H9 (cell line): Measurements from ENCODE around the gene ANO3. TPM values are rescaled to one million over a fixed set of nuclear protein-coding genes. Genes with fewer than 3 reads are reported as not detected.

Experiments
- DNase-seq: peaks from one replicate; pipeline ENCODE4 v3.0.0-alpha.2; 2017
- H2AFZ ChIP-seq: one replicate; pipeline ENCODE4 v1.6.1; 2013; ENCODE audit warnings: mild to moderate bottlenecking, low read length, control low read depth, moderate library complexity
- H2AK5ac ChIP-seq: 2 replicates; pipeline ENCODE4 v1.6.1; 2013; ENCODE audit warnings: low read length, control low read depth, mixed read lengths; ENCODE audit not compliant: insufficient read length
- H2BK120ac ChIP-seq: one replicate; pipeline ENCODE4 v1.6.1; 2013; ENCODE audit warnings: low read depth, mild to moderate bottlenecking, low read length, control low read depth, inconsistent platforms; ENCODE audit not compliant: poor library complexity, severe bottlenecking
- H2BK12ac ChIP-seq: 2 replicates; pipeline ENCODE4 v1.6.1; 2013; ENCODE audit warnings: low read length, control low read depth, mixed read lengths, low read depth; ENCODE audit not compliant: insufficient read length
- H2BK15ac ChIP-seq: 2 replicates; pipeline ENCODE4 v1.6.1; 2013; ENCODE audit warnings: low read depth, low read length, control low read depth
- H2BK20ac ChIP-seq: one replicate; pipeline ENCODE4 v1.6.1; 2013; ENCODE audit warnings: low read depth, mild to moderate bottlenecking, low read length, control low read depth, inconsistent platforms; ENCODE audit not compliant: poor library complexity, severe bottlenecking
- H2BK5ac ChIP-seq: 2 replicates; pipeline ENCODE4 v1.6.1; 2013; ENCODE audit warnings: low read length, control low read depth, mixed read lengths; ENCODE audit not compliant: insufficient read length
- H3K14ac ChIP-seq: 2 replicates; pipeline ENCODE4 v1.6.1; 2013; ENCODE audit warnings: low read length, control low read depth; ENCODE audit not compliant: insufficient read depth
- H3K18ac ChIP-seq: 2 replicates; pipeline ENCODE4 v1.6.1; 2013; ENCODE audit warnings: low read depth, mild to moderate bottlenecking, mixed read lengths, low read length, control low read depth; ENCODE audit not compliant: insufficient read length
- H3K23ac ChIP-seq: 2 replicates; pipeline ENCODE4 v1.6.1; 2013; ENCODE audit warnings: low read length, control low read depth, mixed read lengths, low read depth; ENCODE audit not compliant: insufficient read length
- H3K23me2 ChIP-seq: 2 replicates; pipeline ENCODE4 v1.6.1; 2013; ENCODE audit warnings: low read depth, mild to moderate bottlenecking, mixed read lengths, low read length, control low read depth; ENCODE audit not compliant: insufficient read length, poor library complexity, severe bottlenecking
- H3K27ac ChIP-seq: 2 replicates; pipeline ENCODE4 v1.5.1; 2013; ENCODE audit warnings: low read length, control low read depth, mixed read lengths, low read depth; ENCODE audit not compliant: insufficient read length
- H3K27me3 ChIP-seq: 2 replicates; pipeline ENCODE4 v1.6.1; 2013; ENCODE audit warnings: low read length, control low read depth, inconsistent platforms; ENCODE audit not compliant: insufficient read depth
- H3K4ac ChIP-seq: 2 replicates; pipeline ENCODE4 v1.6.1; 2013; ENCODE audit warnings: low read depth, mild to moderate bottlenecking, control low read depth, inconsistent platforms, low read length, moderate library complexity
- H3K4me1 ChIP-seq: 2 replicates; pipeline ENCODE4 v1.6.1; 2013; ENCODE audit warnings: low read length, control low read depth, inconsistent platforms; ENCODE audit not compliant: insufficient read depth
- H3K4me2 ChIP-seq: 2 replicates; pipeline ENCODE4 v1.6.1; 2013; ENCODE audit warnings: low read length, control low read depth, mixed read lengths; ENCODE audit not compliant: insufficient read length, insufficient read depth
- H3K56ac ChIP-seq: 2 replicates; pipeline ENCODE4 v1.6.1; 2013; ENCODE audit warnings: low read depth, mild to moderate bottlenecking, mixed read lengths, low read length, control low read depth; ENCODE audit not compliant: insufficient read length
- H3K79me1 ChIP-seq: 2 replicates; pipeline ENCODE4 v1.6.1; 2013; ENCODE audit warnings: low read depth, mild to moderate bottlenecking, moderate library complexity, low read length, control low read depth, inconsistent platforms; ENCODE audit not compliant: insufficient read depth, poor library complexity, severe bottlenecking
- H3K79me2 ChIP-seq: 2 replicates; pipeline ENCODE4 v1.6.1; 2013; ENCODE audit warnings: low read length, control low read depth, inconsistent platforms; ENCODE audit not compliant: insufficient read depth
- H3K9ac ChIP-seq: 2 replicates; pipeline ENCODE4 v1.6.1; 2013; ENCODE audit warnings: low read length, control low read depth, mixed read lengths; ENCODE audit not compliant: insufficient read length; ENCODE audit errors: extremely low read depth
- H3K9me3 ChIP-seq: one replicate; pipeline ENCODE4 v1.6.1; 2013; ENCODE audit warnings: low read depth, low read length, inconsistent platforms; ENCODE audit not compliant: control insufficient read depth
- H3T11ph ChIP-seq: one replicate; pipeline ENCODE4 v1.6.1; 2013; ENCODE audit warnings: mild to moderate bottlenecking, low read length, control low read depth, inconsistent platforms
- H4K20me1 ChIP-seq: one replicate; pipeline ENCODE4 v1.6.1; 2013; ENCODE audit not compliant: control insufficient read depth, insufficient read length, insufficient read depth
- H4K5ac ChIP-seq: 2 replicates; pipeline ENCODE4 v1.6.1; 2013; ENCODE audit warnings: low read depth, mild to moderate bottlenecking, mixed read lengths, low read length, control low read depth; ENCODE audit not compliant: insufficient read length
- H4K8ac ChIP-seq: replicated peaks from 2 replicates; pipeline ENCODE4 v1.6.1; 2013; ENCODE audit warnings: low read length, control low read depth, mixed read lengths, low read depth; ENCODE audit not compliant: insufficient read length
- H4K91ac ChIP-seq: 2 replicates; pipeline ENCODE4 v1.6.1; 2013; ENCODE audit warnings: low read depth, mild to moderate bottlenecking, moderate library complexity, mixed read lengths, low read length, control low read depth; ENCODE audit not compliant: insufficient read length
- H3K27ac Mint-ChIP-seq, 3 experiments: 2 replicates in 2 of 3; 3 replicates in 1 of 3; pipeline ENCODE4 v1.8.0; 2020 to 2021; ENCODE audit warnings: mixed read lengths in 3 of 3, mild to moderate bottlenecking in 1 of 3, moderate library complexity in 1 of 3
- H3K27me3 Mint-ChIP-seq: 2 replicates; pipeline ENCODE4 v1.8.0; 2021; ENCODE audit warnings: low read depth, mild to moderate bottlenecking, moderate library complexity, mixed read lengths
- H3K36me3 Mint-ChIP-seq, 3 experiments: 2 replicates in 2 of 3; 3 replicates in 1 of 3; pipeline ENCODE4 v1.8.0; 2020 to 2021; ENCODE audit warnings: low read depth in 3 of 3, mixed read lengths in 3 of 3; ENCODE audit not compliant: insufficient read depth in 1 of 3
- H3K4me1 Mint-ChIP-seq, 2 experiments: 2 replicates each; pipeline ENCODE4 v1.8.0; 2020; ENCODE audit warnings: mixed read lengths in 2 of 2
- H3K4me3 Mint-ChIP-seq, 2 experiments: 2 replicates in 1 of 2; 3 replicates in 1 of 2; pipeline ENCODE4 v1.8.0; 2020 to 2021; ENCODE audit warnings: mild to moderate bottlenecking in 2 of 2, mixed read lengths in 2 of 2, moderate library complexity in 1 of 2
- H3K9me3 Mint-ChIP-seq, 2 experiments: 2 replicates in 1 of 2; 3 replicates in 1 of 2; pipeline ENCODE4 v1.8.0; 2020; ENCODE audit warnings: mild to moderate bottlenecking in 2 of 2, mixed read lengths in 2 of 2, moderate library complexity in 1 of 2
- WGBS: extraction: QIAGEN DNeasy Blood & Tissue Kit; methylation state at CpG from one replicate; pipeline ENCODE4 v1.1.7; 2013; ENCODE audit warnings: missing lambda C conversion rate, low lambda C conversion rate, mixed read lengths; ENCODE audit not compliant: insufficient read length; ENCODE audit errors: extremely low coverage; 5-methylcytosine and 5-hydroxymethylcytosine counted together
- total RNA-seq: library from RNA; stranded (reverse); gene quantifications from 2 replicates; pipeline ENCODE4 v1.2.1, GENCODE V29; 2021
- TF ChIP-seq, protein P1 (sequence below): fragments of 200-600 bp; sonication (generic); conservative IDR thresholded peaks from 3 replicates; pipeline ENCODE4 v1.8.0; 2021; ENCODE audit warnings: antibody characterized with exemption, mild to moderate bottlenecking

ANO3 gene
- total RNA-seq, 1 experiment from 2014 or later = not detected

DNA sequence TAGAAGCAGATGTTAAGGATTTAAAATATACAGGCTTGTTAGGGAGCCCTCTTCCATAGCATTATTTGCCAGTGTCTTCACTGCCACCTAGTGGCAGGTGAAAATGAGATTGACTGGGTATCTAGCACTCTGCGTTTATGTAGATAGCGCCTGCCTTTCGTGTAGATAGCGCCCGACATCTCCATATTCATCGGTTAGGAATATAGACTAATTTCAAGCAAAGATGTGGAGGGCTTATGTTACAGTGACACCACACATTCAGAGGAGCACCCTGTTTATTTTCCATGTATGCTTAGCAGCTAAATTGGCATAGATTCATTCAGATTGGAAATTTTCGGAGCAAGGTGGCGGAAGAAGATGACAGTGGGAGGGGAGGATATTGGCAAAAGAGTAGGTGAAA lies 318.0 kb downstream of the ANO3 start:
- TF ChIP-seq, protein P1, sequence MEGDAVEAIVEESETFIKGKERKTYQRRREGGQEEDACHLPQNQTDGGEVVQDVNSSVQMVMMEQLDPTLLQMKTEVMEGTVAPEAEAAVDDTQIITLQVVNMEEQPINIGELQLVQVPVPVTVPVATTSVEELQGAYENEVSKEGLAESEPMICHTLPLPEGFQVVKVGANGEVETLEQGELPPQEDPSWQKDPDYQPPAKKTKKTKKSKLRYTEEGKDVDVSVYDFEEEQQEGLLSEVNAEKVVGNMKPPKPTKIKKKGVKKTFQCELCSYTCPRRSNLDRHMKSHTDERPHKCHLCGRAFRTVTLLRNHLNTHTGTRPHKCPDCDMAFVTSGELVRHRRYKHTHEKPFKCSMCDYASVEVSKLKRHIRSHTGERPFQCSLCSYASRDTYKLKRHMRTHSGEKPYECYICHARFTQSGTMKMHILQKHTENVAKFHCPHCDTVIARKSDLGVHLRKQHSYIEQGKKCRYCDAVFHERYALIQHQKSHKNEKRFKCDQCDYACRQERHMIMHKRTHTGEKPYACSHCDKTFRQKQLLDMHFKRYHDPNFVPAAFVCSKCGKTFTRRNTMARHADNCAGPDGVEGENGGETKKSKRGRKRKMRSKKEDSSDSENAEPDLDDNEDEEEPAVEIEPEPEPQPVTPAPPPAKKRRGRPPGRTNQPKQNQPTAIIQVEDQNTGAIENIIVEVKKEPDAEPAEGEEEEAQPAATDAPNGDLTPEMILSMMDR = peak; percentile 84
- Histone ChIP-seq H3K27ac (no peak overlapping the region), H3K56ac (no peak overlapping the region), H3T11ph (no peak overlapping the region), H4K5ac (no peak overlapping the region), H2BK5ac (no peak overlapping the region), H3K9me3 (no peaks in the 10 kb centered on the region), H2BK120ac (no peak overlapping the region), H3K4me2 (peak overlapping the region; percentile 2), H3K79me2 (no peaks in the 10 kb centered on the region), H4K8ac (no peak overlapping the region), H3K23ac (no peak overlapping the region), H3K79me1 (no peaks in the 10 kb centered on the region), H4K91ac (no peak overlapping the region), H3K14ac (no peak overlapping the region), H2AK5ac (no peak overlapping the region), H3K27me3 (no peaks in the 10 kb centered on the region), H3K9ac (no peak overlapping the region), H2BK12ac (no peak overlapping the region), H3K18ac (no peak overlapping the region), H2BK20ac (no peak overlapping the region), H3K23me2 (no peaks in the 10 kb centered on the region), H2BK15ac (no peak overlapping the region), H4K20me1 (no peaks in the 10 kb centered on the region), H3K4ac (no peak overlapping the region), H2AFZ (no peak overlapping the region), H3K4me1 (no peaks in the 10 kb centered on the region)
- Mint-ChIP-seq H3K27ac (no peak overlapping the region), H3K36me3 (no peaks in the 10 kb centered on the region), H3K27me3 (peaks cover 9% of the 10 kb centered on the region), H3K4me1 (peaks cover 0 to 4% of the 10 kb centered on the region in 2 experiments; a peak in 2 of 4 replicates), H3K9me3 (no peaks in the 10 kb centered on the region; a peak in 1 of 5 replicates), H3K4me3 (no peak overlapping the region)
- DNase-seq = peak; percentile 64
- WGBS = no CpG with 5 or more reads among the region's 8 CpGs
